K562 (cell line): ENCODE measurements around the gene TECPR1. TPM values are rescaled to one million over a fixed set of nuclear protein-coding genes. Genes with fewer than 3 reads are reported as not detected.

ENCODE experiments used
- ATAC-seq: fragments of 200-7000 bp; cut with Tn5 transposase; 3 replicates; pipeline ENCODE4 v1.9.1; 2020; ENCODE audit warnings: moderate library complexity
- BruUV-seq: library from RNA; stranded (reverse); fragments of 400-500 nt; replicated peaks from 2 replicates; lab custom pipeline; 2021; lab: Mats Ljungman, UMichigan
- CTCF ChIA-PET: fragments of 300-600 bp; formaldehyde crosslinking; extraction: SDS; loops from one replicate; lab custom pipeline; 2021; ENCODE audit warnings: low intra/inter-chr PET ratio; lab: Yijun Ruan, JAX
- POLR2A ChIA-PET: fragments of 300-600, 350-650 bp; sonication (Branson Sonifier 250); formaldehyde crosslinking; extraction: SDS; loops from one replicate; lab custom pipeline; 2021; ENCODE audit warnings: antibody characterized with exemption, inconsistent platforms; lab: Yijun Ruan, JAX
- DNase-seq, 4 experiments: peaks; one replicate each; pipeline versions ENCODE4 v3.0.0 to v3.0.0-alpha.2; 2011 to 2018; ENCODE audit warnings: low spot score in 3 of 4, mixed read lengths in 3 of 4; ENCODE audit errors: extremely low read depth in 1 of 4
- FAIRE-seq: peaks from 2 replicates; lab custom pipeline; 2011; peaks lifted over from hg19 to GRCh38; lab: Jason Lieb, UNC
- H2AFZ ChIP-seq: 2 replicates; pipeline ENCODE4 v1.6.0; 2011; ENCODE audit warnings: low read depth, low read length, control low read depth, inconsistent platforms
- H3K27ac ChIP-seq: fragments of 200-600 bp; 3 replicates; pipeline ENCODE4 v1.8.0; 2011; ENCODE audit warnings: low read depth, mild to moderate bottlenecking, control low read depth, inconsistent platforms, low read length, moderate library complexity, mixed read lengths; ENCODE audit errors: extremely low read depth
- H3K27me3 ChIP-seq, 2 experiments: fragments of 300-600 bp in 1 of 2; 2 replicates in 1 of 2; 3 replicates in 1 of 2; pipeline versions ENCODE4 v1.6.0 to v1.8.0; 2011; ENCODE audit warnings: inconsistent platforms in 2 of 2, low read length in 2 of 2, mild to moderate bottlenecking in 1 of 2, mixed read lengths in 1 of 2, moderate library complexity in 1 of 2; ENCODE audit not compliant: control insufficient read depth in 2 of 2, insufficient read depth in 2 of 2
- H3K36me3 ChIP-seq: fragments of 300-600 bp; 3 replicates; pipeline ENCODE4 v1.8.0; 2011; ENCODE audit warnings: mild to moderate bottlenecking, low read length, inconsistent platforms; ENCODE audit not compliant: control insufficient read depth, insufficient read depth
- H3K4me1 ChIP-seq, 2 experiments: fragments of 200-600 bp in 1 of 2; replicated peaks in 1 of 2; 2 replicates in 1 of 2; 3 replicates in 1 of 2; pipeline versions ENCODE4 v1.5.1 to v1.8.0; 2011; ENCODE audit warnings: inconsistent platforms in 2 of 2, low read length in 2 of 2, mild to moderate bottlenecking in 1 of 2, mixed read lengths in 1 of 2, moderate library complexity in 1 of 2; ENCODE audit not compliant: control insufficient read depth in 2 of 2, insufficient read depth in 2 of 2
- H3K4me2 ChIP-seq: 2 replicates; pipeline ENCODE4 v1.6.1; 2011; ENCODE audit warnings: low read length, control low read depth, inconsistent platforms, mixed read lengths; ENCODE audit not compliant: insufficient read depth
- H3K4me3 ChIP-seq: fragments of 200-600 bp; sonication (generic), shearing (Covaris generic); 2 replicates; pipeline ENCODE4 v1.5.1; 2016; ENCODE audit warnings: control low read depth, inconsistent platforms
- H3K79me2 ChIP-seq: fragments of 200-600 bp; 3 replicates; pipeline ENCODE4 v1.8.0; 2011; ENCODE audit warnings: low read length, inconsistent platforms; ENCODE audit not compliant: control insufficient read depth, insufficient read depth
- H3K9ac ChIP-seq, 2 experiments: 2 replicates each; pipeline versions ENCODE4 v1.6.0 to v1.6.1; 2011; ENCODE audit warnings: low read depth in 2 of 2, low read length in 2 of 2, control low read depth in 1 of 2, inconsistent platforms in 1 of 2, mild to moderate bottlenecking in 1 of 2, mixed read lengths in 1 of 2; ENCODE audit not compliant: insufficient read depth in 1 of 2
- H3K9me1 ChIP-seq: one replicate; pipeline ENCODE4 v1.6.0; 2011; ENCODE audit warnings: inconsistent platforms, mild to moderate bottlenecking, low read length, moderate library complexity; ENCODE audit not compliant: control insufficient read depth, insufficient read depth
- H3K9me3 ChIP-seq: replicated peaks from 2 replicates; pipeline ENCODE4 v1.5.1; 2011; ENCODE audit warnings: low read depth, low read length, inconsistent platforms; ENCODE audit not compliant: control insufficient read depth, insufficient read depth
- H4K20me1 ChIP-seq: replicated peaks from 2 replicates; pipeline ENCODE4 v1.6.1; 2011; ENCODE audit warnings: low read length, inconsistent platforms, mixed read lengths; ENCODE audit not compliant: control insufficient read depth, insufficient read depth
- ASH1L ChIP-seq: fragments of 450-650 bp; IDR thresholded peaks from 2 replicates; pipeline ENCODE4 v1.6.1; 2018; ENCODE audit warnings: borderline replicate concordance, mild to moderate bottlenecking, low read depth; ENCODE audit not compliant: partially characterized antibody
- CBX8 ChIP-seq: fragments of 200-600 bp; sonication (generic); IDR thresholded peaks from 2 replicates; pipeline ENCODE4 v1.6.1; 2012; ENCODE audit warnings: borderline replicate concordance, mixed run types, low read depth, mild to moderate bottlenecking, moderate library complexity, mixed read lengths, low read length, control low read depth, inconsistent platforms; ENCODE audit not compliant: poor library complexity, severe bottlenecking; ENCODE audit errors: extremely low read depth
- POLR3A ChIP-seq: IDR thresholded peaks from 2 replicates; pipeline ENCODE4 v1.6.1; 2011; ENCODE audit warnings: borderline replicate concordance, mild to moderate bottlenecking, moderate library complexity; ENCODE audit not compliant: insufficient read length, insufficient read depth; ENCODE audit errors: extremely low read depth
- SNAPC5 ChIP-seq: fragments of 250-450 bp; sonication (Bioruptor Pico); IDR thresholded peaks from 2 replicates; pipeline ENCODE4 v1.8.0; 2021; ENCODE audit warnings: moderate library complexity, mild to moderate bottlenecking, inconsistent platforms
- THRAP3 ChIP-seq: fragments of 450-650 bp; IDR thresholded peaks from 2 replicates; pipeline ENCODE4 v1.6.1; 2016; ENCODE audit warnings: mild to moderate bottlenecking, inconsistent platforms, borderline replicate concordance
- TSC22D4 ChIP-seq: fragments of 450-650 bp; IDR thresholded peaks from 2 replicates; pipeline ENCODE4 v1.6.1; 2016; ENCODE audit warnings: missing genetic modification characterization, missing biosample characterization, control low read depth
- ZNF282 ChIP-seq: sonication (generic); formaldehyde crosslinking; IDR thresholded peaks from 2 replicates; pipeline ENCODE4 v1.8.1; 2023; ENCODE audit warnings: missing genetic modification reagents
- WGBS: fragments of 100-300 bp; shearing (Covaris generic); methylation state at CpG from one replicate; pipeline ENCODE4 v1.1.6; 2016; ENCODE audit warnings: low coverage, mixed read lengths; ENCODE audit not compliant: insufficient coverage; ENCODE audit errors: missing lambda C conversion rate; 5-methylcytosine and 5-hydroxymethylcytosine counted together
- in situ Hi-C: fragments of 300-500 bp; cut with MboI; formaldehyde crosslinking; loops from 4 replicates; pipeline ENCODE4 v1.15.0; 2018; ENCODE audit warnings: inconsistent platforms, mixed read lengths
- intact Hi-C: fragments of 100-400 bp; cut with micrococcal nuclease; formaldehyde crosslinking; loops from 2 replicates; pipeline ENCODE4 v1.14.2; 2022
- polyA plus RNA-seq, 8 experiments: library from polyadenylated mRNA; depleted of rRNA in 4 of 8; stranded (reverse) in 5 of 8; unstranded in 3 of 8; fragments of >200 nt; fragmentation: Nextera tagmentation in 2 of 8; fragmentation: Illumina TruSeq in 1 of 8; extraction: Ambion mirVana in 2 of 8; extraction: Trizol in 1 of 8; gene quantifications; 2 replicates each; pipeline versions ENCODE4 v1.2.1 to v1.2.3, GENCODE V29; 2011 to 2014; ENCODE audit warnings: inconsistent platforms in 1 of 8, missing spikeins in 1 of 8
- total RNA-seq, 7 experiments: library from RNA; depleted of rRNA in 6 of 7; stranded (reverse); fragments of >200 nt in 6 of 7; fragmentation: Illumina TruSeq in 2 of 7; extraction: Trizol in 2 of 7; gene quantifications; 2 replicates each; pipeline versions ENCODE4 v1.2.1 to v1.2.3, GENCODE V29; 2011 to 2021; ENCODE audit warnings: low replicate concordance in 1 of 7

The TECPR1 gene
- total and polyA plus RNA-seq, 9 of the 15 experiments (the other 6 are each of a cell fraction or from before 2014, with no cell fraction given), result 0.17 to 15.0 (median 2.2) TPM

- ChIA-PET CTCF (no interaction called here), POLR2A (no interaction called here)
- intact Hi-C loops, result no loop called here
- 66% methylated on average over 6 of the region's 6 CpGs for WGBS
- Histone ChIP-seq H3K4me1 (peaks cover 0 to 19% of the 10 kb centered on the region in 2 experiments; a peak in 2 of 5 replicates), H3K79me2 (no peaks in the 10 kb centered on the region), H3K9me1 (no peaks in the 10 kb centered on the region), H3K4me2 (no peak overlapping the region), H2AFZ (no peak overlapping the region), H3K27me3 (no peaks in the 10 kb centered on the region), H3K27ac (no peak overlapping the region), H4K20me1 (no peaks in the 10 kb centered on the region; the same call in 1 of the 2 replicates), H3K9me3 (no peaks in the 10 kb centered on the region), H3K4me3 (no peak overlapping the region), H3K36me3 (peaks cover 25% of the 10 kb centered on the region; the same call in 2 of the 3 replicates), H3K9ac (no peak overlapping the region)
- no peak for FAIRE-seq
- no peak for DNase-seq
- no TSS peak for BruUV-seq
- ATAC-seq, result no peak
- TF ChIP-seq SNAPC5 (CRISPR knock-in tag) (no peak), ASH1L (no peak), POLR3A (no peak), TSC22D4 (tag) (no peak), ZNF282 (no peak), THRAP3 (no peak), CBX8 (no peak)
- in situ Hi-C loops, result no loop called here
Observed at GRCh38 chr7:98200364-98200763, 51.7 kb downstream of the TECPR1 start.
